GM19467 (cell line): ENCODE results near the gene CDH6.

Experiments used
- ATAC-seq: cut with Tn5 transposase; IDR thresholded peaks from one replicate; pipeline ENCODE4 v1.9.1; 2021; ENCODE audit warnings: mild to moderate bottlenecking, moderate library complexity; ENCODE audit not compliant: unreplicated experiment

CDH6 gene

DNA sequence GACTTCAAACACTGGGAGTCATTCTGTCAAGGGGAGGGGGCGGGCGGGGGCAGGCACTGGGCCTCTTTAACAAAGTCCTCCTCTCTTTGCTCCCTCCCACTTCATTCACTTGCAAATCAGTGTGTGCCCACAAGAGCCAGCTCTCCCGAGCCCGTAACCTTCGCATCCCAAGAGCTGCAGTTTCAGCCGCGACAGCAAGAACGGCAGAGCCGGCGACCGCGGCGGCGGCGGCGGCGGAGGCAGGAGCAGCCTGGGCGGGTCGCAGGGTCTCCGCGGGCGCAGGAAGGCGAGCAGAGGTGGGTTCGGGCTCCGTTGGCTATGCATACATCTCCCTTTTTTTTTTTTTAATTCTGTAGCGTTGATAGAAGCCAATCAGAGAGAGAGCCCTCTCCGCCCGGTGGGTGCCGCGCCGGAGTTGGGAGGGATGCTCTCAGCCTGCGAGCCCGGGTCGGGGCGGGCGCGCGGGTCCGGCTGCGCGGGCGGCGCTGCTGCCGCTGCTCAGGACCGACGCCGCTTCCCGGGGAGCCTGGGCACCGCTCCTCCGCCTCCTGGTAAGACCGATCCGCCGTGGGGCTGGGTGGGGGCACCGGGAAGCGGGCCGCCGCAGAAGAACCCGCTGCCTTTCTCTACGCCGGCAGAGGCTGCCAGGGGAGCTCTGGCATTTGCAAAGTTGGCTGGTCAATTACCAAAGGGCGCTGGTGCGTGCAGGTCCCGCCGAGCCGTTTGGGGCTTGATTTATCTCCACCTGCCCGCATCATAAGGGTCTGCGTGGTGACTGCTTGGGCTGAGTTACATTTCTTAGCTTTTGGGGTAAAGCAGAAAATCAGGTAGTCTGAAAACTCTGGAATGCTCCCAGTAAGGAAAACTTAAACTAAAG lies at the start of gene CDH6:
TSS of gene CDH6 (plus strand) at position 96 of the 877 bp plus-strand sequence. CDS start 73,788 bp downstream, outside the sequence.
- no peak for ATAC-seq

DNA sequence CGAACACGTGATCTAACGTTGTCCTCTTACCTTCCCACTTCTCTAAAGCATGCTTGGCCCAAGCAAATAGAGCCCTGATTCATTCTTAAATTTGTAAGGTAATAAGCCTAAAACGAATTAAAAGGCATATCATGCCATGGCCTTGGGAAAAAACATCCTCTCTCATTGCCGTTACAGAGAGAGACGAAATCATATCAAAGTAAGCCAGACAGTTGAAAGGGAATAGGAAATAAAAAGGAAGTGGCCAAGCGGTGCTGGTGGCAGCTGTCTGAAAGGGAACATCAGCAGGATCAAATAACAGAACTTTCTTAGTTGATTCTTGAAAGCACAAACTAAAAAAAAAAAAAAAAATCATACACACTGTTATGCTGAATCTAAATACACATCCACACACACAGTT lies 49.1 kb upstream of the CDH6 start:
- ATAC-seq: no peak

DNA sequence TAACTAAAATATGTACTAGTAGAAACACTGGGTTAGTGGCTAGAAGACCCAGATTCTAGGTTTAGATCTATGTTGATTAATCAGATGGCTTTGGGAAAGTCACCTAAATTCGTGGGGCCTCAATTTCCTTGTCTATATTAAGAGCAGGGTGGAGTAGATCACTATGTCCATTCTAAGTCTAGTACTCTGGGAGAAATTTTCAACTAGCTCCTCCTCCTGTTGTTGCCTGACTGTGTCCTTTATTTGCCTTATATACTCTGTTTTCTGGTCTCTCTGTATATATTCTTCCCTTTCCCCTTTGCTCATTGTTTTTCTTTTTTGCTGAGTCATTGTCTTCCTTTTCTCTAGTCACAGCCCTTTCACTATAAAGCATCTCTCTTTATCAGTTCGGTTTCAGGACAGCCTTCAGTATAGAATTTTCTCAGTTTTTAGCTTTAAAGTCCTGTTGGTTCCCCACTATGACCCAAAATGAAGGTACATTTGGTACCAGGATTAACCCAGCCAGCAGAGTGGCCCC lies 44.5 kb upstream of the CDH6 start:
- no peak for ATAC-seq

DNA sequence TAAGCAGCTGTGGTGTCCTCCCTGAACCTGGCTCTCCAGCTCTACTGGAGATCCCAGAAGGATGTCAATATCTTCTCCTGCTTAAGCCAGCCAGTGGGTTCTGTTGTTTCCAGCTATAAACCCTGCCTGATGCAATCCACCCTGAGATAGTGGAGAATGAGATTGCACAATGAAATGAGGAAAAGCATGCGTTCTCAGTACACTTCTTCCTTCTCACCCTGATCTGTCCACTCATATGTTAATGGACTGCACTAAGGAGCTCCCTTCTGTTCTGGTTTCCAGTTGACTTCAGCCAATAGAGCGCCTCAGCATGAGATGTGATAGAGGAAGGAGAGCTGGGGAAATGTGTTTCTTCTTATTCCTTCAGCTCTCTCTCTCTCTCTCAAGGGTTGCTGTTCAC lies 40.0 kb upstream of the CDH6 start:
- ATAC-seq: no peak

DNA sequence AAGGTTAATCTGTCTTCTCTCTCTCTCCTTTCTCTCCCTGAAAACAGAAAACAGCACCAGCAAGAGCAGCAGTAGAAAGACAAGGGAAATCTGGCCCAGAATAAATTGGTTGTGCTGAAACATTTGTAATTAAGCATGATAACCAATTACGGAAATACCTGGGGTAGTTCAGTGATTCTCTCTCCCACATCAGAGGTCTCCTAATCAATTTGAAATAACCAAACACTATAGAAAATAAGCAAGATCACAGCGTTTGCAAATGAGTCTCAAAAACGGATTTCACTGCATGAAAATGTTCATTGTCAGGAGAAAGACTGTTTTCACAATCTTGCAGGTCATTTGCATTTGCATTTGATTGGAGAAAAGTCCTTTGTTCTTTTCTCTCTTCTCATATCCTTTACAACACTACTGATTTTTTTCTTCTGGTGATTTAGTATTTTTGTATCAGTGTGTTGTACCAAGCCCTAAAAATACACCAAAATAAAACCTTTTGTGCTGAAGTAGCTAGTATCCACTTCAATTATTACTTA lies 36.8 kb upstream of the CDH6 start:
- no peak for ATAC-seq

DNA sequence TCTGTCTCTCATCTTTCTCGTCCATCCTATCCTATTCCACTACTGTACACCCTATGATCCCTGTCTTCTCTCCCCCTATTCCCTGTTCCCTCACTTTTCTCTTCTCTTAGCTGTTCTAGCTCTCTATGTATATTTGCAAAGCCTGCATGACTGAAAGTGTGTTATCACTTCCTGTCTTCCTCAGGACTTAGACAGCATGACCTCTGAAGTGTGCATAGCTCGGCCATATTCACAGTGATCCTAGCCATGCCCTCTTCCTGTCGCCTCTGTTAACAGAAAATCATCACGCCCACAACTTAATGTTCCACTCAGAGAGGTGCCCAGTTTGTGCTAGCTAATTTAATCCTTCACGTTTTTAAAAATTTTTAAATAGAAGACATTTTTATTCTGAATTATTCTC lies 35.8 kb upstream of the CDH6 start:
- no peak for ATAC-seq

DNA sequence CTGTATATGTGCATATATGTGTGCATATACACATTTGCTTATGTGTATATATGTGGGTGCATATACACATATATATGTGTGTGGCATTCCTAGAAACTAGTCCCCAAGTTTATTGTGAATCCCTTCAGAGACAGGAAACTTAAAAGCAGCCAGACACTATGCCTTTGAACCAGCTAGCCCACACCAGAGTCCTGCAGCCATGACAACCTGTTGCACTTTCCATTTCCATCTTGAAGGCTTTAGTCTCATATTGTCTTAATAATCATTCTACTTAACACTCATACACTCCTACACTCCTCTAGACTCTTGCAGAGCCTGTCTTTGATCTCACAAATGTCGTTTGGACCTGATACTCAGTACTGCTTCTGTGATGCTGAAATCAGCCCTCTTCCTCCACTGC lies 34.8 kb upstream of the CDH6 start:
- no peak for ATAC-seq

DNA sequence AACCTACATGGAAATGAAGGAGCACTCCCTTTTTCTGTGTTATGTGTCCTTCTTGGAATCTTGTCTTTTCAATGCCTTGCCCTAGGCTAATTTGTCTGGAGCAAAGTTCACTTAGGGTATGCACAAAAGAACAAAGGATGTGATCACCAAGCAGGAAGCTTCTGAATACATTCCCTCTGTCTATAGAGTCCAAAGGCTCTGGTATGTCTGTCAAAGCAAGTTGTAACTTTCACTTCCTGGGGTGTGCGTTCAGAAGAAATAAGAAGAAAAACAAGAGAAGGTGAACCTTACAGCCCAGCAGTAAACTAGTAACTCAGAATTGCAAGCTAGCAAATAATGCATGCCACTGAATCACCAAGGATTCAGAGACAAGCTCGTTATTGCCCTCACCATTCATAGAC lies 31.7 kb upstream of the CDH6 start:
- ATAC-seq: no peak

DNA sequence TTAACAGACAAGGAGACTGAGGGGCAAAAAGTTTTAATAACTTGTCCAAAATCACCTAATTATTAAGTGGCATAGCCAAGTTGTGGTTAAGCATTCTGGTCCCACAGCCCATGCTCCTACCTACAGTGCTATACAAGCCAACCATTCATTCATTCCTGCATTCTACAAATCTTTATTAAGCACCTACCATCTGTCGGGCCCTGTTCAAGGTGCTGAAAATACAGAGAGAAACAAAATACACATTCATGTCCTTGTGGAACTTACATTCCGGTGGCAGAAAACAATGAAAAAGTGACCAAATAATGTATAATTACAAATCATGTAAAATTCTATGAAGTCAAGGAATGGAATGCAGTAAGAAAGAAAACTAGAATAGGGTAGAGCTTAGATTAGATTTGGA lies 27.8 kb upstream of the CDH6 start:
- no peak for ATAC-seq

DNA sequence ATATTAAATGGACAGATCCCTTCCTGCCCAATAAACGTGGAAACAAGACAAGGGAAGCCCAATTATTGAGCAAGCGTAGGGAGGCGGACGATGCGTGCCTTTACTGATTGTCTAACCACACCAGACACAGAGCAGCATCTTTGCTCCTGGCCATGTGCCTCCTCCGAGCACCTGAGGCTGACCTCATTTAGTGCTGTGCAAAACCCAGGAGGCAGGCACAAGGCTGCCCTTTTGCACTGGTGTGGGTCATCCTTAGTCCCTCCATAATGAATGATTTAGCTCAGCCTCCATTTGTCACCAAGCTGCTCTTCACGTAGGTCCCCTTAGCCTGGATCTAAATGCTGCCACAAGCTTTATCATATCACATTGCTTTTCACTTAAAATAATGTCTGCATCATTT lies 24.1 kb upstream of the CDH6 start:
- ATAC-seq: no peak

DNA sequence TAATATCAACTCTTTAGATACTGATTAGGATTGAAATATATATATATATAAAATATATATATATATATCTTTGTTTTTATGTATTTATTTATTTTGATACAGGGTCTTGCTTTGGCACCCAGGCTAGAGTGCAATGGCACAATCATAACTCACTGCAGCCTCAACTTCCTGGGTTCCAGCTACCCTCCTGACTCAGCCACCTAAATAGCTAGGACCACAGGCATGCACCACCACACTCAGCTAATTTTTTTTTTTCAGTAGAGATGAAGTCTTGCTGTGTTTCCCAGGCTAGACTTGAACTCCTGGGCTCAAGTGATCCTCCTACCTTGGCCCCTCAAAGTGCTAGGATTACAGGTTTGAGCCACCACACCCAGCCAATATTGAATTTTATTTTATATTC lies 20.6 kb upstream of the CDH6 start:
- no peak for ATAC-seq

DNA sequence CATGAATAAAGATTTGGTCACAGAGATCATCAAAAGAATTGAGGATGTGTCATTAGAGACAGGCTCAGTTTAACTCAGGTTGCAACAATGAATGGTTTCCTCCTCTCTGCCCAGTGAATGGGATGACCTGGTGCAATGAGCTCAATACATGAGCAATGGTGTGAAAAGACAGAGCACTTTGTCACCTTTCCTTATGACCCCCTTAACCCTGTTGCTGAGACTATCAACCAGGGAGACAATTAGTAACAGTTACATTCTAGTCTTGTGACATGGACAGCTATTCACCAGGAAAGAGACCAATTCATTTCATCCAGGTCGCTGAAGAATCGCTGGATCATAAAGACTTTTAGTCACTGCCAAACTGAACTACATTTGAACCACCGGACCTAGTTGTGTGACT lies 19.9 kb upstream of the CDH6 start:
- ATAC-seq: no peak

DNA sequence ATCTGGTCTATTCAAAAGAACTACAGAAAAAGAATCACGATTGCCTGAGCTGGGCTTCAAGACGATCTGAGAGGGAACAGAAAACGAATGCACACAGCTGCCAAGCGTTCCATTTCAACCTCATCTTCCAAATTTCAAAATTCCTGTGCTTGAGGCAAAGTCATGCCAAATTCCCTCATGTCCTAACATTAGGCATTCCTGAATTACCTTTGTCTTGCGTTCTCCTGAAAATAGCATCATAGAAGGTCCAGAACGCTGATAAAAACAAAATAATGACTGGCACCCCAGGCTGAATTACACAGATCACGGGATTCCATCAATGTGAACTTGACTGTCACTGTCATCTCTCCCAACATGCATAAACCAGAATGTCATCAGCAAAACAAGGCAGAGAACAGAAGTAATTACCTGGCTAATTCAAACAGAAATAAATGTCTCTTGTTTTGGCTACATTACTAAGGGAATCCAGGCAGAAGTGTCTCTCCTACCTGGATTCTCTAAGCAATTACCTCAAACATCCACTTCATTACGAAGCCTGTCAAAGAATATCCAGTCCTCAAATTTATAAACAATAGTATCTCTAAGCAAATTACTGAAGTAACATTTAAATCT lies 12.0 kb upstream of the CDH6 start:
- ATAC-seq: no peak

DNA sequence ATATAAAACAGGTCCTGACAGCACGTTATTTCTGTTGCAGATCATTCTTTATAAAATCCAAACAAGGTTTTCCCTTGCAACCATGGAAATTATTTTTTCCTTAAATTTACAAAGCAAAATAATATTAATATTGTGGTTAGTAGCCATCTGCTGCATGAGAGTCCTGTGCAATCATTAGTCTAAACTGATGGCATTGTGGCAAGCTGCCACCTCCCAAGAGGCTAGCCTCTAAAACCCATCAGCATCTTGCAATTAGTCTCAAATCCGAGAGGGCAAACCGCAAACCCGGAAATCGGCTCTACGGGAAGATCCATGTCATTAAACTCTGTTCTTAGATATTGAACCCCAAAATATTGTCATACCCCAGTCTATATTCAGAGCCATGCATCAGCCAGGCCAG lies 11.3 kb upstream of the CDH6 start:
- ATAC-seq: no peak

DNA sequence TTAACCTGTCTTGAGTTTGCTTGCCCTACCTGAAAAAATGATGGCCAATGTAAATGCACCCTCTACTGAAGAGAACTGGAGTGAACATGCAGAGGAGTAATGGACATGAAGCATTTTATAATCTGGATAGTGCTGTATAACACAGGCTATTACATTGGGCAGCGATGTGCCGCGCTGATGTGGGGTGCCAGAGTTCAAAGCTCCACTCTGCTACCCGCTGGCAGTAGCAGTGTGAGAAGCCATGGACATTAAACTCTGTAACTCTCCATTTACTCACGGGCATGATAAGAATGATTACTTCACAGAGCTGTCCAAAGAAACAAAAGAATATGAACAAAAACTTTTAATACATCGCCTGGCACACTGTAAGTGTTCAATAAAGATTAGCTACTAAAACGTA lies 7.5 kb upstream of the CDH6 start:
- ATAC-seq: no peak

DNA sequence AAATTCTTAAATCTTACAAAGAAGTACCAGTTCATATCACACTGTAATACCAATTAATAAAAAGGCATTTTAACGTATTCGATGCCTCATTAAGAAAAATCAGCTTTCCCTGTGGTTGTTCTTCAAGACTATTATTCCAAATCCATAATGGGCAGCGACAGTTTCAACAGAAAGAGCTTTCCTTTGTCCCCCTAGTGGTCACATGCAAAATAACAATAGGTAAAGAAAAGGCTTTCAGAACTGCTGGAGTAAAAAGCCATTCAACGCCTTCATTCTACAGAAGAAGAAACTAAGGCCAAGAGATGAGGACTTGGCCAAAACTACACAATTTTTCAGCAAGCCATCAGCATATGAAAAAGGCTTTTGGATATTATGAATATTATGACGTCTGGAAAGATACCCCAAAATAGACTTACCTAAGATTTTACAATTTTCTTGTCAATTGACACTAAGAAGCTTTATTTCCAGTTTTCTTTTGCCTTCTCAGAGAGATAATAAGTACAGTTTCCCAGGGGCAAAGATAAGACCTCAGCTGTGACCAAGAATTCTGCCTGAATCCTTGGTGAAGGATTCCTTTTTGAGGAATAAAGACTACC lies 6.7 kb upstream of the CDH6 start:
- ATAC-seq: no peak

DNA sequence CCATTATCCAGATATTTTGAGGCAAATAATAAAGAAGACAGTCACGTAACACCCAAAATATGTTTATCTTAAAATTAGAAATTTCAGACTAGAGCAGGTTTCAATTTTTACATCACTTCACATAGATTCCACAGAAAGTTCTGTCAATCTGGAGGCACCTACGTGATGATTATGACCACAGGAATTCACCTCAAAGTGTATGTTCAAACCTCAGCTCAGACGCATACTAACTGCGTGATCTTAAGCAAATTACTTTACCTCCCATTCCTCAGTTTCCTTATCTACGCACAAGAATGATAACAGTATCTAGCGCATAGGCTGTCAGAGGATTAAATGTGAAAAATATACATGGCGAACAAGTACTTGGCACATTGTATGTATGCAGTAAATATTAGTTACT lies 5.9 kb upstream of the CDH6 start:
- no peak for ATAC-seq

DNA sequence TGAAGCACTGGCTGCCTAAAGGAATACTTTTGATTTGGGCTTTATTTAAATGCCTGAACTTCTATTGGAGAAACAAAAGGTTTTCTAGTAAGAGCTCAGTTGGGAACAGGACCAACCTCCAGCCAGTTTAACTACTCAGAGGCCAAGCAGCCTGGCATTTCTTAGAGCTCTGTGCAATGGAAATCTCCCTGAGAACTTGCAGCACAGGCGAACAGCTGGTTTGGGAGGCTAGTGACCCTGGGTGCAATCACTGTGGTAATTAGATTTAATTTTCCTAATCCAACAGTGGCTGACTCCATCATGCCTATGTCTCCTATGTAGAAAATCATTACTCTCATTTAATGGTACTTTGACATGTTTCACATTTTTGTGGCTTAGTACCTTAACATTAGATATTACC lies 1.0 kb upstream of the CDH6 start:
- no peak for ATAC-seq

DNA sequence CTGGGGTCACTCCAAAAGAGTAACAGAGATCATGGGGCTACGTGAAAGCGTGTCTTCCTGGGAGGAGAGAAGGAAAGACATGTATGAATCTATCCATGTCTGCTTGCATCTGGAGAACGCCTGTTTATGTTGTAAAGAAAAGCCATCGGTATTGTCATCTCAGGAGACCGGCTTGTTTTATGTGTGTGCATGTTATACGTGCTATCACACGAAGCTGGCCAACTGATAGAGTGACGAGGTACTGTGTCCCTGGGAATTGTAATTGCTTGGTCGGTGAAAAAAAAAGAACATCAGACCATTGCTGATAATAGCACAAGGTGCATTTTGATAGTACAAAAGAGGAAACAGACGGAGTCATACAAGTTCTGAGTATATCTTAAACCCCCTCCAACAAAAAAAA lies 370 bp upstream of the CDH6 start:
- ATAC-seq: no peak

DNA sequence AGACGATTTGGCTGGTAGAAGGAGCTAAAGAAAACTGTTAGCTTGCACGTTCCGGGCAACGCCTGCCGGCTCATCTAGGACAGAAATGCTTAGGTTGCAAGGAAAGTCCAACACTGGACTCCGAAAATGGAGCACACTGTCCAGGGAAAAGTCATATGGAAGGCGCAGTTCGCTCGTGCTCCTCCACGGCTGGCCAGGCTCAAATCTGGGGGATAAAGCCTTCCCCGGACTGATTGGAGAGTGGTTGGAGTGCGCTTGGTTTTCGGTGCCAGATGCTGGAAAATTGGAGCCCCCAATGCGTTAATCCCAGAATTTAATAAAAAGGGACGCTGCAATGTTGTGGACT lies 955 bp downstream of the CDH6 start:
- no peak for ATAC-seq

DNA sequence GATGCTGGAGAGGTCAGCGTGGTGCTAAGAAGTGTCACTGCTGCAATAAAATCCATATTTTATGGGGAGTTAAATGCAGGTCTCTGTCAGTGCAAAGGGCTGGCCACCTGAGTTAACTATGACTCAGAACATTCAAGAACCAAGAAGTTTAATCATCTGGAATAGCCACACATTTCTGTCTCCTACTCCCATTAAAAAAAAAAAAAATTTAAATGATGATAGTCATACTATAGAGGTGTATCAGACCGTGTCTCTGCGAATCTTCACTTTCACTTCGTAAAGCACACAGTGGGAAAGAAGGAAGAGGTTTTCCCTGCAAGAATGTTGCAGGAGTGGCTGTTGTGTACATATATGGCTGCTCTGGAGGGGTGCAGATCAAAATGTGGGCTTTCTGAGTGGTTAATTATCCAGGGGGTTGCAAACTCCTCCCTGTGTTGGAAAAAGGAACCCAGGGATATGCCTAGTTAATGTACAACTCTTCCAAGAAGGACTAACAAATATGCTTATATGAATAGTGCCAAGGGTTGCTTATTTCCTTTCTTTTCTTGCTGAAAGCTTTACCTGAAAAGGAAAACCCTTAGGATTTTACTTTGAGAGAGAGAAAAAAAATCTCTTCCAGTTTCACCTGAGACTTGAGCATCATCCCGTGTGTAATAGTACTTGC lies 1.5 kb downstream of the CDH6 start:
- no peak for ATAC-seq
